ENCODE results near the gene LRP1B.
A peak's percentile ranks its signal among the peaks of the same experiment; 100 is the strongest.

Gene LRP1B

GRCh38 chr2:142131010-142131669, at the start of gene LRP1B:
TSS of gene LRP1B (minus strand) at chr2:142131016. CDS start at chr2:142130729, 287 bp downstream.
- no peak for FAIRE-seq

- no peak for FAIRE-seq
Measured at GRCh38 chr2:142179686-142180085, 48.9 kb upstream of the LRP1B start.

GRCh38 chr2:142178604-142179003, 47.8 kb upstream of the LRP1B start:
- no peak for FAIRE-seq

- no peak for FAIRE-seq
Measured at GRCh38 chr2:142176941-142177340, 46.1 kb upstream of the LRP1B start.

- no peak for FAIRE-seq
Measured at GRCh38 chr2:142175813-142176338, 45.1 kb upstream of the LRP1B start.

GRCh38 chr2:142174176-142174575, 43.4 kb upstream of the LRP1B start:
- FAIRE-seq: no peak

- FAIRE-seq: no peak
Measured at GRCh38 chr2:142170847-142171246, 40.0 kb upstream of the LRP1B start.

GRCh38 chr2:142165790-142166189, 35.0 kb upstream of the LRP1B start:
- FAIRE-seq: peak; percentile 36

- FAIRE-seq: no peak
Measured at GRCh38 chr2:142153601-142154000, 22.8 kb upstream of the LRP1B start.

GRCh38 chr2:142150453-142150852, 19.6 kb upstream of the LRP1B start:
- FAIRE-seq: no peak

GRCh38 chr2:142144547-142144946, 13.7 kb upstream of the LRP1B start:
- FAIRE-seq: no peak

GRCh38 chr2:142142595-142142994, 11.8 kb upstream of the LRP1B start:
- no peak for FAIRE-seq

- peak; percentile 90 for FAIRE-seq
Measured at GRCh38 chr2:142140434-142140845, 9.6 kb upstream of the LRP1B start.

GRCh38 chr2:142139384-142139783, 8.6 kb upstream of the LRP1B start:
- FAIRE-seq: no peak

GRCh38 chr2:142136571-142136970, 5.8 kb upstream of the LRP1B start:
- FAIRE-seq: no peak

- FAIRE-seq: no peak
Measured at GRCh38 chr2:142134911-142135310, 4.1 kb upstream of the LRP1B start.

GRCh38 chr2:142130111-142131009, 456 bp downstream of the LRP1B start:
- no peak for FAIRE-seq

- FAIRE-seq: no peak
Measured at GRCh38 chr2:142128105-142128504, 2.7 kb downstream of the LRP1B start.

GRCh38 chr2:142127248-142127647, 3.6 kb downstream of the LRP1B start:
- FAIRE-seq: no peak

GRCh38 chr2:142124706-142125105, 6.1 kb downstream of the LRP1B start:
- no peak for FAIRE-seq

- FAIRE-seq: no peak
Measured at GRCh38 chr2:142119347-142119746, 11.5 kb downstream of the LRP1B start.

GRCh38 chr2:142112757-142113221, 18.0 kb downstream of the LRP1B start:
- FAIRE-seq: no peak

GRCh38 chr2:142104134-142104758, 26.6 kb downstream of the LRP1B start:
- FAIRE-seq: no peak
